ENCODE data around the gene NOSTRIN. TPM values are rescaled to one million over a fixed set of nuclear protein-coding genes. Genes with fewer than 3 reads are reported as not detected.

Gene NOSTRIN
- total RNA-seq, 1 experiment from 2014 or later = not detected

GRCh38 chr2:168819829-168820489, 17.5 kb downstream of the NOSTRIN start:
- no peak overlapping the region for H3K4ac ChIP-seq (ENCODE audit: low read depth, low read length)
- no peak overlapping the region for H2BK15ac ChIP-seq (ENCODE audit: low read depth, low read length)
- H3K79me1 ChIP-seq (ENCODE audit: insufficient read depth, low read depth, low read length, poor library complexity, severe bottlenecking) = no peaks in the 10 kb centered on the region
- H3K36me3 Mint-ChIP-seq (ENCODE audit: insufficient read depth in 1 of 3, low read depth in 3 of 3) = no peaks in the 10 kb centered on the region
- no peak overlapping the region for H3K4me3 Mint-ChIP-seq
- H2BK120ac ChIP-seq (ENCODE audit: low read depth, low read length, poor library complexity, severe bottlenecking) = no peak overlapping the region
- H2BK5ac ChIP-seq (ENCODE audit: insufficient read length, low read length) = no peak overlapping the region
- peak overlapping the region in 1 of 3 experiments; percentile 87; a peak in 2 of 7 replicates for H3K27ac Mint-ChIP-seq
- H4K8ac ChIP-seq (replicated peaks; ENCODE audit: insufficient read length, low read depth, low read length) = no peak overlapping the region
- no peaks in the 10 kb centered on the region for H4K20me1 ChIP-seq (ENCODE audit: control insufficient read depth, insufficient read depth, insufficient read length)
- no peaks in the 10 kb centered on the region for H3K4me1 ChIP-seq (ENCODE audit: insufficient read depth, low read length)
- H4K5ac ChIP-seq (ENCODE audit: insufficient read length, low read depth, low read length) = no peak overlapping the region
- H3K56ac ChIP-seq (ENCODE audit: insufficient read length, low read depth, low read length) = no peak overlapping the region
- no peaks in the 10 kb centered on the region for H3K27me3 ChIP-seq (ENCODE audit: insufficient read depth, low read length)
- WGBS (ENCODE audit: extremely low coverage, insufficient read length, low lambda C conversion rate) = no CpG with 5 or more reads among the region's 6 CpGs
- H2AFZ ChIP-seq (ENCODE audit: low read length) = no peak overlapping the region
- H3K9me3 Mint-ChIP-seq = no peaks in the 10 kb centered on the region
- no peaks in the 10 kb centered on the region for H3K79me2 ChIP-seq (ENCODE audit: insufficient read depth, low read length)
- no peak overlapping the region for H3K4me2 ChIP-seq (ENCODE audit: insufficient read depth, insufficient read length, low read length)
- H3K23ac ChIP-seq (ENCODE audit: insufficient read length, low read depth, low read length) = no peak overlapping the region
- no peaks in the 10 kb centered on the region for H3K9me3 ChIP-seq (ENCODE audit: control insufficient read depth, low read depth, low read length)
- H3T11ph ChIP-seq (ENCODE audit: low read length) = no peak overlapping the region
- H2BK12ac ChIP-seq (ENCODE audit: insufficient read length, low read depth, low read length) = no peak overlapping the region
- H3K9ac ChIP-seq (ENCODE audit: extremely low read depth, insufficient read length, low read length) = no peak overlapping the region
- H3K14ac ChIP-seq (ENCODE audit: insufficient read depth, low read length) = no peak overlapping the region
- DNase-seq = no peak
- peaks cover 0 to 2% of the 10 kb centered on the region in 2 experiments; a peak in 1 of 4 replicates for H3K4me1 Mint-ChIP-seq
- no peaks in the 10 kb centered on the region; the same call in 1 of the 2 replicates for H3K27me3 Mint-ChIP-seq (ENCODE audit: low read depth)
- H3K23me2 ChIP-seq (ENCODE audit: insufficient read length, low read depth, low read length, poor library complexity, severe bottlenecking) = no peaks in the 10 kb centered on the region
- no peak for TF ChIP-seq CTCF (conservative IDR thresholded peaks at IDR 0.05)
- no peak overlapping the region for H3K27ac ChIP-seq (ENCODE audit: insufficient read length, low read depth, low read length)
- no peak overlapping the region for H4K91ac ChIP-seq (ENCODE audit: insufficient read length, low read depth, low read length)
- no peak overlapping the region for H2AK5ac ChIP-seq (ENCODE audit: insufficient read length, low read length)
- no peak overlapping the region for H3K18ac ChIP-seq (ENCODE audit: insufficient read length, low read depth, low read length)
- no peak overlapping the region for H2BK20ac ChIP-seq (ENCODE audit: low read depth, low read length, poor library complexity, severe bottlenecking)

Measured in H9 (cell line).